MM.1S (cell line): ENCODE measurements around the gene RPL21.

Experiments used
- DNase-seq: peaks from one replicate; pipeline ENCODE4 v3.0.0-alpha.2; 2015
- H2AFZ ChIP-seq: fragments of 300-600 bp; sonication (generic); 2 replicates; pipeline ENCODE4 v1.6.0; 2016; ENCODE audit warnings: antibody characterized with exemption, low read length
- H3F3A ChIP-seq: fragments of 300-600 bp; sonication (generic); 2 replicates; pipeline ENCODE4 v1.6.1; 2016; ENCODE audit warnings: mild to moderate bottlenecking, antibody characterized with exemption, low read length, moderate library complexity, mixed read lengths; ENCODE audit not compliant: insufficient read depth
- H3K27ac ChIP-seq: fragments of 300-600 bp; sonication (generic); 2 replicates; pipeline ENCODE4 v1.5.1; 2016; ENCODE audit warnings: mild to moderate bottlenecking, low read length
- H3K27me3 ChIP-seq: fragments of 300-600 bp; sonication (generic); replicated peaks from 2 replicates; pipeline ENCODE4 v1.6.0; 2016; ENCODE audit warnings: low read length; ENCODE audit not compliant: insufficient read depth
- H3K36me3 ChIP-seq: fragments of 300-600 bp; sonication (generic); replicated peaks from 2 replicates; pipeline ENCODE4 v1.6.1; 2016; ENCODE audit warnings: mild to moderate bottlenecking, low read length, mixed read lengths; ENCODE audit not compliant: insufficient read depth
- H3K4me1 ChIP-seq: fragments of 300-600 bp; sonication (generic); 2 replicates; pipeline ENCODE4 v1.6.1; 2016; ENCODE audit warnings: low read length, mixed read lengths
- H3K4me2 ChIP-seq: fragments of 300-600 bp; sonication (generic); 2 replicates; pipeline ENCODE4 v1.6.0; 2016; ENCODE audit warnings: low read depth, low read length
- H3K4me3 ChIP-seq: fragments of 300-600 bp; sonication (generic); 2 replicates; pipeline ENCODE4 v1.5.1; 2016; ENCODE audit warnings: low read length, mixed read lengths
- H3K79me2 ChIP-seq: fragments of 300-600 bp; sonication (generic); 2 replicates; pipeline ENCODE4 v1.6.1; 2016; ENCODE audit warnings: mixed run types, low read length, mixed read lengths
- H3K9ac ChIP-seq: fragments of 300-600 bp; sonication (generic); 2 replicates; pipeline ENCODE4 v1.6.1; 2016; ENCODE audit warnings: low read length, mixed read lengths
- H3K9me2 ChIP-seq: fragments of 300-600 bp; sonication (generic); replicated peaks from 2 replicates; pipeline ENCODE4 v1.6.1; 2016; ENCODE audit warnings: mild to moderate bottlenecking, low read length, mixed read lengths; ENCODE audit not compliant: insufficient read depth
- H3K9me3 ChIP-seq: fragments of 300-600 bp; sonication (generic); replicated peaks from 2 replicates; pipeline ENCODE4 v1.6.1; 2016; ENCODE audit warnings: mild to moderate bottlenecking, low read length, mixed read lengths; ENCODE audit not compliant: insufficient read depth
- H4K20me1 ChIP-seq: fragments of 300-600 bp; sonication (generic); 2 replicates; pipeline ENCODE4 v1.6.1; 2016; ENCODE audit warnings: mild to moderate bottlenecking, low read length, moderate library complexity, mixed read lengths; ENCODE audit not compliant: insufficient read depth
- EZH2 ChIP-seq: fragments of 300-600 bp; sonication (generic); optimal IDR thresholded peaks from 2 replicates; pipeline ENCODE3; 2017; ENCODE audit warnings: low read depth, mild to moderate bottlenecking, antibody characterized with exemption, low read length, mixed read lengths
- EZH2phosphoT487 ChIP-seq: fragments of 300-600 bp; sonication (generic); IDR thresholded peaks from 2 replicates; pipeline ENCODE4 v1.6.1; 2018; ENCODE audit warnings: antibody characterized with exemption, low read length
- TF ChIP-seq, protein P1 (sequence below): fragments of 300-600 bp; sonication (generic); IDR thresholded peaks from 2 replicates; pipeline ENCODE4 v1.5.1; 2016; ENCODE audit warnings: antibody characterized with exemption, low read length, mixed read lengths

RPL21 gene

DNA sequence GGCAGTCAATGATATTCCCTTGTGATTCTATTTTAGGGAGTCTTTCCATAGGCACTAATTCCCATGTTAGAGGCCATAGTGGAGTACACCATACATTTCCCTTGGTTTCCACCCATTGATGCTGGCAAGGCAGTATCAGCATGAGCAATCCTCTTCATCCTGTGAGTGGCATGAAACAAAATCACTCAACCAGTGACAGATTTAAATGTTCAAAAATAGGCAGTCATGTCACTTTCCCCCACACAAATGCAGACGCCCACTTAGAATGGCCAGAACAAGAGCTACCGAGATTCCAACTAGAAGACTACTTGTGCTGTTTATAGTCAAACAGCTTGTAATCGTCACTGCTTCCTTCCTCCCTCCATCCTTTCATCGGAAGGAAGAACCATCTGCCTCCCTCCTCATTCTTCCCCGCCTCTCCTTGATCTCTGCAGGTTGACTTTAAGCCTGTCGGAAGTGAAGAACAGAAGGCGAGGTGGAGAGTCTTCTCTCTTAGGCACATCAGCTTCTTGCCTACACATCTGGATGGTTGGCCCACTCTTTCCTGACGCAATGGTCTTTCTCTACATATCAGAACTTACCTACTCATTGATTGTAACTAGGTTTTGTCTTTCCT lies 41.8 kb downstream of the RPL21 start:
- no peak for DNase-seq
- no peak overlapping the region for H3K27ac ChIP-seq
- H3K4me1 ChIP-seq, result no peaks in the 10 kb centered on the region
- no peaks in the 10 kb centered on the region for H3K9me3 ChIP-seq
- H3K79me2 ChIP-seq, result no peaks in the 10 kb centered on the region
- no peaks in the 10 kb centered on the region for H3K27me3 ChIP-seq
- no peak overlapping the region for H3K4me3 ChIP-seq
- no peaks in the 10 kb centered on the region for H3F3A ChIP-seq
- H3K9ac ChIP-seq, result no peak overlapping the region
- H3K9me2 ChIP-seq, result no peaks in the 10 kb centered on the region
- no peak overlapping the region for H3K4me2 ChIP-seq
- H4K20me1 ChIP-seq, result no peaks in the 10 kb centered on the region
- TF ChIP-seq EZH2 (no peak), EZH2phosphoT487 (no peak)
- TF ChIP-seq, protein P1, sequence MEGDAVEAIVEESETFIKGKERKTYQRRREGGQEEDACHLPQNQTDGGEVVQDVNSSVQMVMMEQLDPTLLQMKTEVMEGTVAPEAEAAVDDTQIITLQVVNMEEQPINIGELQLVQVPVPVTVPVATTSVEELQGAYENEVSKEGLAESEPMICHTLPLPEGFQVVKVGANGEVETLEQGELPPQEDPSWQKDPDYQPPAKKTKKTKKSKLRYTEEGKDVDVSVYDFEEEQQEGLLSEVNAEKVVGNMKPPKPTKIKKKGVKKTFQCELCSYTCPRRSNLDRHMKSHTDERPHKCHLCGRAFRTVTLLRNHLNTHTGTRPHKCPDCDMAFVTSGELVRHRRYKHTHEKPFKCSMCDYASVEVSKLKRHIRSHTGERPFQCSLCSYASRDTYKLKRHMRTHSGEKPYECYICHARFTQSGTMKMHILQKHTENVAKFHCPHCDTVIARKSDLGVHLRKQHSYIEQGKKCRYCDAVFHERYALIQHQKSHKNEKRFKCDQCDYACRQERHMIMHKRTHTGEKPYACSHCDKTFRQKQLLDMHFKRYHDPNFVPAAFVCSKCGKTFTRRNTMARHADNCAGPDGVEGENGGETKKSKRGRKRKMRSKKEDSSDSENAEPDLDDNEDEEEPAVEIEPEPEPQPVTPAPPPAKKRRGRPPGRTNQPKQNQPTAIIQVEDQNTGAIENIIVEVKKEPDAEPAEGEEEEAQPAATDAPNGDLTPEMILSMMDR, result no peak
- H2AFZ ChIP-seq, result no peak overlapping the region
- no peaks in the 10 kb centered on the region for H3K36me3 ChIP-seq

DNA sequence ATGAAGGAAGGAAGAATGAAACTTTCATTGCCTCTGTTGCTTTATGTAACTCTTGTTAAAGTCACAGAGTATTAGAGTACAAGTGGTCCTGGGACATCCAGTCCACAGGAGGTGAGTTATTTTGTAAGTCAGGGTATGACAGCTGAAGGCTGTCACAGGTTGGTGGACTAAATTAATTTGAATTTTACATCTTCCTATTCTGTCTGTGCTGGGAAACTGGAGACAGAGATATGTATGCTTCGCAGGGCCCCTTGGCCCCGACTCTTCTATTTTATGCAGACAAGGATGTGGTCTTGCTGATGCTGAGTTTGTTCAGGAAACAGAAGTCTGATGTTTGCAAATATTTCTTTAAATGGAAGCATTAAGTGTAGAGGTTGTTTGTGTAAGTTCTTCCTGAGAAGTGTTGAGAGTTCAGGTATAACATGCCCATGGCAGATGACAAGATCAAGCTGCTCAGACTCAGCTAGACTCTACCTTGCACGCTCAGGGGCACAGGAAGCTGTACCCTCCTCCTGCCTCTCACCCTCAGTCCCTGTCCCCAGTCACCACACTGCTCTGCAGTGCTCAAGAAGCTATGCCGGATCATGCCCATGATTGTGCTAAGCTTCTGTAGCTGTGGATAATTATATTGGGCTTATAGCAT lies 42.6 kb downstream of the RPL21 start:
- H3K27ac ChIP-seq, result no peak overlapping the region
- H3K4me1 ChIP-seq, result no peaks in the 10 kb centered on the region
- no peak overlapping the region for H3K4me2 ChIP-seq
- H3K79me2 ChIP-seq, result no peaks in the 10 kb centered on the region
- H3K36me3 ChIP-seq, result no peaks in the 10 kb centered on the region
- H3K4me3 ChIP-seq, result no peak overlapping the region
- peak; percentile 6 for DNase-seq
- no peaks in the 10 kb centered on the region for H3K27me3 ChIP-seq
- no peak for TF ChIP-seq EZH2
- TF ChIP-seq, protein P1, result no peak
- no peak for TF ChIP-seq EZH2phosphoT487
- no peaks in the 10 kb centered on the region for H3K9me2 ChIP-seq
- H4K20me1 ChIP-seq, result no peaks in the 10 kb centered on the region
- H3K9ac ChIP-seq, result no peak overlapping the region
- H3F3A ChIP-seq, result no peaks in the 10 kb centered on the region
- no peaks in the 10 kb centered on the region for H3K9me3 ChIP-seq
- no peak overlapping the region for H2AFZ ChIP-seq

DNA sequence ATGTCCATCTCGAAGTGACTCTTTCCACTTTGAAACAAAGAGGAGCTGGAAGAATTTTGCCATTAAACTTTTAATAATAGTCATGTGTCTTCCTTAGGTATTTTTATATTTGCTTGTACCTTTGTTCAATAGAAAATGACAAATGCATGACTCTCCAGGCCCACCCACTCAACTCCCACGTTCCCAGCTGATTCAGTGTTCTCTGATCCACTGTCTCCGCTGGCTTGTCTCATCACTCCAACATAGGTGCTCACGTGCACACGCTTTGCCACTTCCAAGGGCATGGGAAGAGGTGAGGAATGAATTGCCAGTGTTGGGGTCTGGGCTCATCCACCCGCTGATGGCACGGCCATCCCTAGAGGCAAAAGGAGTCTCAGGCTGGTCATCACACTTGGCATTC lies 43.7 kb downstream of the RPL21 start:
- Histone ChIP-seq H3K4me2 (no peak overlapping the region), H4K20me1 (no peaks in the 10 kb centered on the region), H3K9me2 (no peaks in the 10 kb centered on the region), H2AFZ (no peak overlapping the region), H3K4me3 (no peak overlapping the region), H3K27me3 (no peaks in the 10 kb centered on the region), H3K4me1 (no peaks in the 10 kb centered on the region), H3K36me3 (no peaks in the 10 kb centered on the region), H3K79me2 (no peaks in the 10 kb centered on the region), H3K27ac (no peak overlapping the region), H3K9ac (no peak overlapping the region), H3F3A (no peaks in the 10 kb centered on the region), H3K9me3 (no peaks in the 10 kb centered on the region)
- TF ChIP-seq, protein P1, result no peak
- no peak for TF ChIP-seq EZH2
- TF ChIP-seq EZH2phosphoT487, result no peak
- no peak for DNase-seq
